Vagina (tissue), 2 donors: Measurements from ENCODE around the gene CDHR1.

Experiments used
- CTCF ChIP-seq, 3 experiments: fragments of 450-650 bp in 2 of 3; fragments of 200-600 bp in 1 of 3; sonication (generic) in 1 of 3; IDR thresholded peaks; one replicate each; pipeline ENCODE4 v1.5.1; 2017 to 2019; ENCODE audit warnings: antibody characterized with exemption in 3 of 3, mild to moderate bottlenecking in 2 of 3, moderate library complexity in 2 of 3
- POLR2AphosphoS5 ChIP-seq, 2 donors: sonication (generic); formaldehyde crosslinking; IDR thresholded peaks; one replicate each; pipeline ENCODE4 v1.9.0; 2017; ENCODE audit warnings: antibody characterized with exemption in 2 of 2, mild to moderate bottlenecking in 2 of 2, low read depth in 1 of 2; ENCODE audit not compliant: insufficient read depth in 1 of 2

- no peak for TF ChIP-seq CTCF (IDR thresholded peaks at IDR 0.05)
- no peak for TF ChIP-seq POLR2AphosphoS5 (IDR thresholded peaks at IDR 0.05; ENCODE audit: insufficient read depth in 1 of 2, low read depth in 1 of 2)
Measured at GRCh38 chr10:84214612-84215235, 20.4 kb downstream of the CDHR1 start.
